Activated CD8-positive, alpha-beta T cell treated with anti-CD3 and anti-CD28 coated beads for 36 hours (primary cell): ENCODE results near the gene TFPI2. TPM values are rescaled to one million over a fixed set of nuclear protein-coding genes. Genes with fewer than 3 reads are reported as not detected.

Source experiments
- ATAC-seq: fragments of 200-7000 bp; cut with Tn5 transposase; one replicate; pipeline ENCODE4 v1.10.0; 2021; ENCODE audit warnings: mild to moderate bottlenecking, moderate library complexity
- CTCF ChIA-PET: fragments of 350-600 bp; sonication (Branson Sonifier 250); formaldehyde crosslinking; loops from one replicate; lab custom pipeline; 2021; ENCODE audit warnings: antibody characterized with exemption; lab: Charles Lee
- POLR2A ChIA-PET: fragments of 350-600 bp; sonication (Branson Sonifier 250); formaldehyde crosslinking; loops from one replicate; lab custom pipeline; 2021; ENCODE audit warnings: antibody characterized with exemption; lab: Charles Lee
- DNase-seq: peaks from one replicate; pipeline ENCODE4 v3.0.0-alpha.2; 2020
- H3K27ac Mint-ChIP-seq: one replicate; pipeline ENCODE4 v1.8.0; 2021; ENCODE audit warnings: mild to moderate bottlenecking, mixed read lengths
- H3K27me3 Mint-ChIP-seq: one replicate; pipeline ENCODE4 v1.8.0; 2021; ENCODE audit warnings: mixed read lengths
- H3K36me3 Mint-ChIP-seq: one replicate; pipeline ENCODE4 v1.8.0; 2021; ENCODE audit warnings: low read depth, mixed read lengths
- H3K4me1 Mint-ChIP-seq: one replicate; pipeline ENCODE4 v1.8.0; 2021; ENCODE audit warnings: low read depth, mixed read lengths
- H3K4me3 Mint-ChIP-seq: one replicate; pipeline ENCODE4 v1.8.0; 2021; ENCODE audit warnings: mild to moderate bottlenecking, moderate library complexity, mixed read lengths
- H3K9me3 Mint-ChIP-seq: one replicate; pipeline ENCODE4 v1.8.0; 2021; ENCODE audit warnings: mixed read lengths
- intact Hi-C: fragments of 100-400 bp; cut with micrococcal nuclease; formaldehyde crosslinking; loops from one replicate; pipeline ENCODE4 v1.10.0; 2022
- total RNA-seq, 2 experiments: library from RNA; stranded (reverse); gene quantifications; one replicate each; pipeline ENCODE4 v1.2.3, GENCODE V29; 2021
- TF ChIP-seq, protein P1 (sequence below): fragments of 200-600 bp; IDR thresholded peaks from one replicate; pipeline ENCODE4 v1.8.0; 2022; ENCODE audit warnings: antibody characterized with exemption, mild to moderate bottlenecking

The TFPI2 gene
- total RNA-seq, 2 experiments from 2014 or later = not detected

DNA sequence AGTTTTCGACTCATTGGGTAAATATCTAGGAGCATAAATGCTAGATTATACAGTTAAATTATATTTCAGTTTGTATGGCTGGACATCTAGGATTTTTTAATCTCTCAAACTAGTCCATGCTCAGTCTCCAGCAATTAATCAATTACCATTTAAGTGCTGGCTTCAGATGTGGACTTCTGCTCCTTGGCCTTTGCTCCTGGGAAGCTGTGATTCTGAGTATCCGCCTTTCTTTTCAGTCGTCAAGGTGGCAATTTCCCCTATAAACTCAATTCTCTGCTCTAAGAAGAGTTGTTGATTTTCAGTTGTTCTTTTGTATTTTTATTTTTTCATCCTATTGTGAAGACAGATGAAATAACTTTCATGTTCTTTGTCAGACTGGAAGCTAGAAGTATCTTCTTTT is 23.7 kb downstream of the TFPI2 start:
- no peaks in the 10 kb centered on the region for H3K27me3 Mint-ChIP-seq
- no peaks in the 10 kb centered on the region for H3K4me1 Mint-ChIP-seq
- TF ChIP-seq, protein P1, sequence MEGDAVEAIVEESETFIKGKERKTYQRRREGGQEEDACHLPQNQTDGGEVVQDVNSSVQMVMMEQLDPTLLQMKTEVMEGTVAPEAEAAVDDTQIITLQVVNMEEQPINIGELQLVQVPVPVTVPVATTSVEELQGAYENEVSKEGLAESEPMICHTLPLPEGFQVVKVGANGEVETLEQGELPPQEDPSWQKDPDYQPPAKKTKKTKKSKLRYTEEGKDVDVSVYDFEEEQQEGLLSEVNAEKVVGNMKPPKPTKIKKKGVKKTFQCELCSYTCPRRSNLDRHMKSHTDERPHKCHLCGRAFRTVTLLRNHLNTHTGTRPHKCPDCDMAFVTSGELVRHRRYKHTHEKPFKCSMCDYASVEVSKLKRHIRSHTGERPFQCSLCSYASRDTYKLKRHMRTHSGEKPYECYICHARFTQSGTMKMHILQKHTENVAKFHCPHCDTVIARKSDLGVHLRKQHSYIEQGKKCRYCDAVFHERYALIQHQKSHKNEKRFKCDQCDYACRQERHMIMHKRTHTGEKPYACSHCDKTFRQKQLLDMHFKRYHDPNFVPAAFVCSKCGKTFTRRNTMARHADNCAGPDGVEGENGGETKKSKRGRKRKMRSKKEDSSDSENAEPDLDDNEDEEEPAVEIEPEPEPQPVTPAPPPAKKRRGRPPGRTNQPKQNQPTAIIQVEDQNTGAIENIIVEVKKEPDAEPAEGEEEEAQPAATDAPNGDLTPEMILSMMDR = no peak
- H3K9me3 Mint-ChIP-seq = no peaks in the 10 kb centered on the region
- ChIA-PET POLR2A (no interaction called here), CTCF (no interaction called here)
- H3K27ac Mint-ChIP-seq = no peak overlapping the region
- no peak overlapping the region for H3K4me3 Mint-ChIP-seq
- H3K36me3 Mint-ChIP-seq = no peaks in the 10 kb centered on the region
- no peak for ATAC-seq
- intact Hi-C loops = no loop called here
- DNase-seq = no peak

DNA sequence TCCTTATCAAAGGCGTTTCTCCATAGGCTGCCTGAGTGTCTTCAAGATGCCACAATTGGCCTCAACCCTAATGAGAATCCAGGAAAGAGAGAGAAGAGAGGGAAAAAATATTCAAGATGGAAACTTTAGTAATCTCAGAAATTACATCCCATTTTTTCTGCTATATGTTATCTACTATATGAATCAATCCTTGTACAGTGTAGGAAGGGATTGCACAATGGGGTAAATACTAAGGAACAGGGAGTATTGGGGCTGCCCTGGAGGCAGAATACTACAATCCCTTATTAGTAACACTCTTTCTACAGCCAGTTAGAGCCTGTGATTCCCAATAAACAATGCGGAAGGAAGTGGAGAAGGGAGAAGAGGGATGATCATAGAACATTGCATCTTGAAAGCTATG is 27.9 kb downstream of the TFPI2 start:
- H3K4me3 Mint-ChIP-seq = no peak overlapping the region
- intact Hi-C loops = no loop called here
- H3K27ac Mint-ChIP-seq = no peak overlapping the region
- no peaks in the 10 kb centered on the region for H3K36me3 Mint-ChIP-seq
- no peaks in the 10 kb centered on the region for H3K27me3 Mint-ChIP-seq
- H3K9me3 Mint-ChIP-seq = no peaks in the 10 kb centered on the region
- POLR2A ChIA-PET = no interaction called here
- ATAC-seq = no peak
- H3K4me1 Mint-ChIP-seq = no peaks in the 10 kb centered on the region
- TF ChIP-seq, protein P1 = no peak
- CTCF ChIA-PET = no interaction called here
- DNase-seq = no peak

DNA sequence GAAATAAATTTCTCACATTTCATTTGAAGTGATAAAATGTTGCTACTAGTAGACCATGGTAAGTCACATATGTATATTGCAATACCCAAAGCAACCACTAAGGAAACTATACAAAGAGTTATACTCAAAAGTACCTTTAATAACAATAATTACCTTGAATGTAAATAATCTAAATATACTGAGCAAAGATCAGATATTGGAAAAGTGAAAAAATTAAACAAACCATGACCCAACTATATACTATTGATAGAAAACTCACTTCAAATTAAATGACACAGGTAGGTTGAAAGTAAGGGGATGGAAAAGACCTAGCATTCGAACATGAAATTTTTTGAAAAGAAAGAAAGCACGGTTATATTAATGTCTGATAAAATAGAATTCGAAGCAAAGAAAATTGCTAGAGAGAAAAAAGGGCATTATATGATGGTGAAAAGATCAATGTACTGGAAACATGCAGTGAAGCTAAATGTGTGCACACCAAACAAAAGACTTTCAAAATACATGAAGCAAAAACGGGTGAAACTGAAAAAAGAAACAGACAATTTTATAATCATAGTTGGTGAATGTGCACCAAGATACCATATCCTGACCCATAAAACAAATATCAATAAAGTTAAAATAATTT is 29.1 kb downstream of the TFPI2 start:
- TF ChIP-seq, protein P1 = peak; percentile 45
- POLR2A ChIA-PET = no interaction called here

DNA sequence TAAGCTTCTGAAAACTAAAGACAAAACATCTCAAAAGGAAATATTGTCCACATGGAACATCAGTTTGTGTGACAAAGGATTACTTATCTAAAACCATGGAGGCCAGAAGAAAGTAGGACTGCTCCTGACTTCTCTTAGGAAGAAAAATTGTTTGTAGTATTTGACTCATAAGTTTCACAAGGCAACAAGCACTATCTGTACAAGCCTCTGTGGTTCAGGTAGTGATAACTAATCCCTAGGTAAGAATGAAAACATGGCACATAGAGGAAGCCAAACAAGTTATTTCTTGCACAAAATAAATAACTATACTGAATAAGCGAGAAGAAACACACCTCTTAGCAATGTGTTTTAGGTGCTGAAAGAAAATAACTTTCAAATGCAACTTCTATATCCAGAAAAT is 30.3 kb downstream of the TFPI2 start:
- ChIA-PET CTCF (no interaction called here), POLR2A (no interaction called here)
- Mint-ChIP-seq H3K27me3 (peaks cover 3% of the 10 kb centered on the region), H3K36me3 (no peaks in the 10 kb centered on the region), H3K27ac (no peak overlapping the region), H3K4me3 (no peak overlapping the region), H3K9me3 (no peaks in the 10 kb centered on the region), H3K4me1 (no peaks in the 10 kb centered on the region)
- TF ChIP-seq, protein P1 = no peak
- DNase-seq (no peak), ATAC-seq (no peak)
- intact Hi-C loops = no loop called here

More for the DNA sequence above, 29.1 kb downstream of the TFPI2 start:
- Mint-ChIP-seq H3K9me3 (no peaks in the 10 kb centered on the region), H3K27me3 (peaks cover 3% of the 10 kb centered on the region), H3K4me1 (no peaks in the 10 kb centered on the region), H3K27ac (no peak overlapping the region), H3K36me3 (no peaks in the 10 kb centered on the region), H3K4me3 (no peak overlapping the region)
- CTCF ChIA-PET = no interaction called here
- DNase-seq (no peak), ATAC-seq (no peak)
- intact Hi-C loops = no loop called here

DNA sequence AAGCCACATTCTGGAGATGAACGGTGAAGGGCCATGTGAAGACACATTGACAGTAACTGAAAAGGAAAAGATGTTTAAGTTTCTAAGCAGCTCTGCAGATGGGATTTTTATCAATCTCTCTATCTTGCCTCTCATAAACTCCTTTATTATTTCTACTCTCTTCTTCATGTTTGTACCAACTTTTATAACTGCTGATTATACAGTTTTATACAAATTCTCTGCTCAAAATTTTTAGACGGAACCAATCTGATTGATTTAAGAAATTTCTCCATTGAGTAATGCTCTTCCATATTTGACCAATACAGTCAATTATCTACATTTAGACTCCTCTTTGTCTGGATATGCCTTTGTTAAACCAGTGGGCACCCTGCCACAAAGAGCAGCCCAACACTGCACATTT is 31.7 kb downstream of the TFPI2 start:
- TF ChIP-seq, protein P1 = no peak
- CTCF ChIA-PET = no interaction called here
- POLR2A ChIA-PET = no interaction called here
- Mint-ChIP-seq H3K9me3 (peaks cover 2% of the 10 kb centered on the region), H3K36me3 (no peaks in the 10 kb centered on the region), H3K27ac (no peak overlapping the region), H3K4me1 (no peaks in the 10 kb centered on the region), H3K4me3 (no peak overlapping the region), H3K27me3 (peaks cover 7% of the 10 kb centered on the region)
- ATAC-seq (no peak), DNase-seq (no peak)
- intact Hi-C loops = no loop called here
